ENCODE data around the gene CNDP2.

Gene CNDP2

DNA sequence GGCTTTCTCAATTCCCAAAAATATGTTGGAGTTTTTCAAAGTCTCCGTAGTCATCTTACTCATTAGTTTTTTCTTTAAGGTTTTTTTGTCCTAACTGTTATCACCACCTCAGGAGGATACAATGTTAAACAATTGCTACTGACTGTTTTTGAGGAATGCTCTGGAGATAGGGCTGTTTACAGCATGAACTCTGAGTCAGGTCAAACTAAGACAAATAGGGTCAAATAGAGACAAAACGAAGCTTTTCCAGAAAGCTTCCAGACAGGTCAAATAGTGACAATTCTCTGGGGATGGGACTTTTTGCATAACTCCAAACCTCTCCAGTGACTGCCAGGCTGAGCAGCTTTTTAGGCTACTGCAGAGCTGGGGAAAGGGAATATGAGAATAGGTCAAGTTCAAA, 23.9 kb upstream of the CNDP2 start:
- Histone ChIP-seq H3K36me3 (ENCODE audit: insufficient read depth, low read length) (no peaks in the 10 kb centered on the region), H3K4me1 (ENCODE audit: insufficient read depth, low read length, severe bottlenecking) (no peaks in the 10 kb centered on the region)

DNA sequence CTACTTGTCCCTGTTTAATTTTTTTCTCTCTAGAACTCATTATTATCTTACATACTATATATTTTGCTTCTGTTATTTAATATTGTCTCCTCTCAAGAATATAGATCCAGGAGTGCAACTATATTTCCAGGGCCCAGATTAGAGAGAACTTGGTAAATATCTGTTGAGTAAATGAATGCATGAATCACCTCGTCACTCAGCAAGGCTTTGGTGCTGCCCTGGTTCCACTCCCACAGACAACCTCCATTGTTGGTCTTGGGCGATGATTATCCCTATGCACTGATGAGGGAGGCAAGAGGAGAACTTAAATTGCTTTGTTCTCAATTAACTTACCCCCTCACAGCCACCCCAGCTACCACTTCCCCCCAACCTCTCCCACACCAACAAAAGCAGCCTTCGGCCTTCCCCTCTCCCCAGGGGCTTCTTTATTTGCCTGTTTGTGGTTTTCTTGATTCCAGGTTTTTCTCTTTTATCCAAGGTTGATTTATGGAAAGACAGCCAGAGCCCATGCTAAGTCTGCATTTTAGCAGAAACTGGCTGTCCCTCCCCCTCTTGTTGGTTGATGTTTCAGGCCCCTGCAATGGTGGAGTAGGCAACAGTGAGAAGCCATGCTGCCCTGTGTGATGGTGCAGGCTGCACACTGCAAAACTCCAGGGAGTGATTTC, 22.1 kb upstream of the CNDP2 start:
- Histone ChIP-seq H3K9me3 (ENCODE audit: low read length) (peaks cover 3% of the 10 kb centered on the region), H3K9ac (ENCODE audit: low read length) (no peak overlapping the region), H3K27ac (ENCODE audit: low read depth, low read length, poor library complexity, severe bottlenecking) (no peak overlapping the region), H3K4me2 (ENCODE audit: low read length) (no peak overlapping the region), H3K4me1 (ENCODE audit: insufficient read depth, low read length, severe bottlenecking) (no peaks in the 10 kb centered on the region), H3K79me2 (ENCODE audit: insufficient read depth, low read length) (no peaks in the 10 kb centered on the region), H4K20me1 (ENCODE audit: insufficient read depth, low read length) (no peaks in the 10 kb centered on the region), H3F3A (ENCODE audit: insufficient read depth, low read length) (no peaks in the 10 kb centered on the region), H3K27me3 (ENCODE audit: insufficient read depth, low read length) (no peaks in the 10 kb centered on the region), H3K36me3 (ENCODE audit: insufficient read depth, low read length) (no peaks in the 10 kb centered on the region), H2AFZ (ENCODE audit: low read length) (no peak overlapping the region), H3K4me3 (ENCODE audit: low read depth, low read length, poor library complexity, severe bottlenecking) (no peak overlapping the region), H3K9me2 (ENCODE audit: low read depth, low read length) (no peaks in the 10 kb centered on the region)
- no peak for TF ChIP-seq EZH2 (IDR thresholded peaks at IDR 0.05; ENCODE audit: borderline replicate concordance, low read length)
- TF ChIP-seq, protein P1, sequence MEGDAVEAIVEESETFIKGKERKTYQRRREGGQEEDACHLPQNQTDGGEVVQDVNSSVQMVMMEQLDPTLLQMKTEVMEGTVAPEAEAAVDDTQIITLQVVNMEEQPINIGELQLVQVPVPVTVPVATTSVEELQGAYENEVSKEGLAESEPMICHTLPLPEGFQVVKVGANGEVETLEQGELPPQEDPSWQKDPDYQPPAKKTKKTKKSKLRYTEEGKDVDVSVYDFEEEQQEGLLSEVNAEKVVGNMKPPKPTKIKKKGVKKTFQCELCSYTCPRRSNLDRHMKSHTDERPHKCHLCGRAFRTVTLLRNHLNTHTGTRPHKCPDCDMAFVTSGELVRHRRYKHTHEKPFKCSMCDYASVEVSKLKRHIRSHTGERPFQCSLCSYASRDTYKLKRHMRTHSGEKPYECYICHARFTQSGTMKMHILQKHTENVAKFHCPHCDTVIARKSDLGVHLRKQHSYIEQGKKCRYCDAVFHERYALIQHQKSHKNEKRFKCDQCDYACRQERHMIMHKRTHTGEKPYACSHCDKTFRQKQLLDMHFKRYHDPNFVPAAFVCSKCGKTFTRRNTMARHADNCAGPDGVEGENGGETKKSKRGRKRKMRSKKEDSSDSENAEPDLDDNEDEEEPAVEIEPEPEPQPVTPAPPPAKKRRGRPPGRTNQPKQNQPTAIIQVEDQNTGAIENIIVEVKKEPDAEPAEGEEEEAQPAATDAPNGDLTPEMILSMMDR (IDR thresholded peaks at IDR 0.05; ENCODE audit: low read length), result no peak

More for the DNA sequence above, 23.9 kb upstream of the CNDP2 start:
- Histone ChIP-seq H3K9me2 (ENCODE audit: low read depth, low read length) (no peaks in the 10 kb centered on the region), H3K27ac (ENCODE audit: low read depth, low read length, poor library complexity, severe bottlenecking) (no peak overlapping the region), H3K4me2 (ENCODE audit: low read length) (no peak overlapping the region), H2AFZ (ENCODE audit: low read length) (no peak overlapping the region), H3K4me3 (ENCODE audit: low read depth, low read length, poor library complexity, severe bottlenecking) (no peak overlapping the region), H3K27me3 (ENCODE audit: insufficient read depth, low read length) (no peaks in the 10 kb centered on the region), H4K20me1 (ENCODE audit: insufficient read depth, low read length) (no peaks in the 10 kb centered on the region), H3K9ac (ENCODE audit: low read length) (no peak overlapping the region), H3K9me3 (ENCODE audit: low read length) (peaks cover 3% of the 10 kb centered on the region), H3K79me2 (ENCODE audit: insufficient read depth, low read length) (no peaks in the 10 kb centered on the region), H3F3A (ENCODE audit: insufficient read depth, low read length) (no peaks in the 10 kb centered on the region)
- TF ChIP-seq, protein P1 (IDR thresholded peaks at IDR 0.05; ENCODE audit: low read length), result no peak
- TF ChIP-seq EZH2 (IDR thresholded peaks at IDR 0.05; ENCODE audit: borderline replicate concordance, low read length), result no peak

DNA sequence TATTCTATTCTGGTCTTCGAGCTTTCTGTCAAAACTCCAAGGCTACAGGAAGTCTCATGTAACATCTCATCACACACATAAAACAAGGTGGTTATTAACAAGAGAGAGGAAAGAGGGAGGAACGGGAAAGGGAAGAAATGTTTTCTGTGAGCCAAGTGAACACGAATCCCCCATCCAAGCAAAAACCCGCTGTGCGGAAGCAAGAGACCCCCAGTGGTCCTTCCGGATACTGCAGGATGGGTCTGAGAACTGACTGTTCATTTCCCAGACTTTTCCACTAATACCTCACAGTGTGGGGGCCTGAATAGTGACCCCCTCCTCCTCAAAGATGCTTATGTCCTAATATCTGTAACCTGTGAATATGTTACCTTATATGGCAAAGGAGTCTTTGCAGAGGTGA, 20.0 kb upstream of the CNDP2 start:
- H3K4me1 ChIP-seq (ENCODE audit: insufficient read depth, low read length, severe bottlenecking), result no peaks in the 10 kb centered on the region
- H2AFZ ChIP-seq (ENCODE audit: low read length), result no peak overlapping the region
- H3K9ac ChIP-seq (ENCODE audit: low read length), result no peak overlapping the region
- H3F3A ChIP-seq (ENCODE audit: insufficient read depth, low read length), result no peaks in the 10 kb centered on the region
- H3K79me2 ChIP-seq (ENCODE audit: insufficient read depth, low read length), result no peaks in the 10 kb centered on the region
- TF ChIP-seq, protein P1 (IDR thresholded peaks at IDR 0.05; ENCODE audit: low read length), result peak; percentile 32; the same call in 1 of the 2 replicates
- no peak for TF ChIP-seq EZH2 (IDR thresholded peaks at IDR 0.05; ENCODE audit: borderline replicate concordance, low read length)
- H3K9me3 ChIP-seq (ENCODE audit: low read length), result no peaks in the 10 kb centered on the region; the same call in 1 of the 2 replicates
- H3K27ac ChIP-seq (ENCODE audit: low read depth, low read length, poor library complexity, severe bottlenecking), result no peak overlapping the region
- no peaks in the 10 kb centered on the region for H3K9me2 ChIP-seq (ENCODE audit: low read depth, low read length)
- H3K36me3 ChIP-seq (ENCODE audit: insufficient read depth, low read length), result no peaks in the 10 kb centered on the region
- no peak overlapping the region for H3K4me3 ChIP-seq (ENCODE audit: low read depth, low read length, poor library complexity, severe bottlenecking)
- no peaks in the 10 kb centered on the region for H3K27me3 ChIP-seq (ENCODE audit: insufficient read depth, low read length)
- no peak overlapping the region for H3K4me2 ChIP-seq (ENCODE audit: low read length)
- H4K20me1 ChIP-seq (ENCODE audit: insufficient read depth, low read length), result no peaks in the 10 kb centered on the region

Data from OCI-LY1 (cell line).